Osteoblast (primary cell): ENCODE data around the gene CRIP3. TPM values are rescaled to one million over a fixed set of nuclear protein-coding genes. Genes with fewer than 3 reads are reported as not detected.

Experiments used
- DNase-seq: peaks from one replicate; pipeline ENCODE4 v3.0.0; 2011; ENCODE audit warnings: low spot score, mixed read lengths; ENCODE audit not compliant: insufficient read length; ENCODE audit errors: missing footprints
- H2AFZ ChIP-seq: 2 replicates; pipeline ENCODE4 v1.6.0; 2011; ENCODE audit warnings: mild to moderate bottlenecking, low read length
- H3K27ac ChIP-seq: 2 replicates; pipeline ENCODE4 v1.5.1; 2011; ENCODE audit warnings: mild to moderate bottlenecking, low read depth, low read length, moderate library complexity
- H3K27me3 ChIP-seq: 2 replicates; pipeline ENCODE4 v1.6.0; 2012; ENCODE audit warnings: mild to moderate bottlenecking, control low read depth, inconsistent platforms, low read length, moderate library complexity; ENCODE audit not compliant: insufficient read depth
- H3K36me3 ChIP-seq: 2 replicates; pipeline ENCODE4 v1.5.1; 2011; ENCODE audit warnings: mild to moderate bottlenecking, low read length, control low read depth, moderate library complexity; ENCODE audit not compliant: insufficient read depth
- H3K4me1 ChIP-seq: 2 replicates; pipeline ENCODE4 v1.5.1; 2011; ENCODE audit warnings: mild to moderate bottlenecking, low read length, control low read depth, moderate library complexity; ENCODE audit not compliant: insufficient read depth
- H3K4me2 ChIP-seq: 2 replicates; pipeline ENCODE4 v1.6.0; 2011; ENCODE audit warnings: mild to moderate bottlenecking, low read length; ENCODE audit not compliant: insufficient read depth
- H3K4me3 ChIP-seq: fragments of 200-600 bp; sonication (generic); 3 replicates; pipeline ENCODE4 v1.5.1; 2012; ENCODE audit warnings: mild to moderate bottlenecking, low read length, inconsistent platforms; ENCODE audit not compliant: insufficient read depth
- H3K79me2 ChIP-seq: 2 replicates; pipeline ENCODE4 v1.6.0; 2012; ENCODE audit warnings: mild to moderate bottlenecking, low read length, control low read depth, inconsistent platforms; ENCODE audit not compliant: insufficient read depth
- H3K9me3 ChIP-seq: 2 replicates; pipeline ENCODE4 v1.5.1; 2011; ENCODE audit warnings: low read depth, low read length, control low read depth
- H4K20me1 ChIP-seq: 2 replicates; pipeline ENCODE4 v1.6.0; 2012; ENCODE audit warnings: mild to moderate bottlenecking, low read length, control low read depth; ENCODE audit not compliant: insufficient read depth
- total RNA-seq: library from RNA; depleted of rRNA; stranded (reverse); fragments of >200 nt; gene quantifications from 2 replicates; pipeline ENCODE4 v1.2.3, GENCODE V29; 2012
- TF ChIP-seq, protein P1 (sequence below): IDR thresholded peaks from 2 replicates; pipeline ENCODE4 v1.5.1; 2011; ENCODE audit warnings: mild to moderate bottlenecking, low read depth, low read length, moderate library complexity; ENCODE audit errors: extremely low read depth

The CRIP3 gene
- total RNA-seq, 1 donor, result not detected

DNA sequence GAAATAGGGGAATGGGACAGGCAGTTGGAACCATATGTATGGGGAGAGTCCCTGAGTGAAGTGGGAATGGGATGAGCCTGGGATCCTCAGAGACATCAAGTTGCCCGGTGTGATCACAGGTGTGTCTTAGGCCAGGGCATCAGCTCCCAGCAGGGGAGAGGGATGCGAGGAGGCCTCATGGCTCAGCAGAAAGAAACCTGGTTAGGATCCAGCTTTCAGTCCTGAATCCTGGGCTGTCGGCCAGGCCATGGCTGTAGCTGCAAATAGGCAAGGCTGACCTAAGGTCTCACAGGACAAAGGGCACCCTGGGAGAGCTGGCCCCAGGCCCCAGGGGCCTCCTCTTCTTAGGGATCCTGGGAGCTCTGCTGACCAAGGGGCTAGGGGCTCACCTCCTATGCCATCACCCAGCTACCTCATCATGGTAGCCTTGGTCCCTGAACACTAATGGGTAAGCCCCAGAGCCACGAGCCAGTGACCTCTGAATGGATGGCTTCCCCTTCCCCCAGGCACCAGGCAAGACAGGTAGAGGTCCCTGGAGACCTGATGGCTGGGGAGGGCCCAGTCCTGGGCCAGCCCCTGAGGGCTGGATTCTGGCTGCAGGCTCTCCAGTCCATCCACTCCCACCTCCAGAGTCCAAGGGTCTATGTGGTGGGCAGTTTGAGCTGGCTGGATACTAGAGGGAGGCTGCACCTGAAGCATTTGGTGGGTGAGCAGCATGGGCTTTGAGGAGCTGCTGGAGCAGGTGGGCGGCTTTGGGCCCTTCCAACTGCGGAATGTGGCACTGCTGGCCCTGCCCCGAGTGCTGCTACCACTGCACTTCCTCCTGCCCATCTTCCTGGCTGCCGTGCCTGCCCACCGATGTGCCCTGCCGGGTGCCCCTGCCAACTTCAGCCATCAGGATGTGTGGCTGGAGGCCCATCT lies 10.7 kb downstream of the CRIP3 start, which contains the start of gene SLC22A7:
TSS of gene SLC22A7 (plus strand) at position 617 of the 921 bp plus-strand sequence. CDS start at position 716, 99 bp downstream.
- Histone ChIP-seq H3K27me3 (peaks cover 50% of the 10 kb centered on the region), H3K9me3 (no peaks in the 10 kb centered on the region), H3K4me3 (no peak within 1 kb of the TSS), H4K20me1 (no peaks in the 10 kb centered on the region), H3K4me2 (no peak within 1 kb of the TSS), H3K79me2 (no peaks in the 10 kb centered on the region), H3K4me1 (no peaks in the 10 kb centered on the region), H3K36me3 (no peaks in the 10 kb centered on the region), H3K27ac (no peak within 1 kb of the TSS), H2AFZ (no peak within 1 kb of the TSS)
- no peak for DNase-seq
- TF ChIP-seq, protein P1, sequence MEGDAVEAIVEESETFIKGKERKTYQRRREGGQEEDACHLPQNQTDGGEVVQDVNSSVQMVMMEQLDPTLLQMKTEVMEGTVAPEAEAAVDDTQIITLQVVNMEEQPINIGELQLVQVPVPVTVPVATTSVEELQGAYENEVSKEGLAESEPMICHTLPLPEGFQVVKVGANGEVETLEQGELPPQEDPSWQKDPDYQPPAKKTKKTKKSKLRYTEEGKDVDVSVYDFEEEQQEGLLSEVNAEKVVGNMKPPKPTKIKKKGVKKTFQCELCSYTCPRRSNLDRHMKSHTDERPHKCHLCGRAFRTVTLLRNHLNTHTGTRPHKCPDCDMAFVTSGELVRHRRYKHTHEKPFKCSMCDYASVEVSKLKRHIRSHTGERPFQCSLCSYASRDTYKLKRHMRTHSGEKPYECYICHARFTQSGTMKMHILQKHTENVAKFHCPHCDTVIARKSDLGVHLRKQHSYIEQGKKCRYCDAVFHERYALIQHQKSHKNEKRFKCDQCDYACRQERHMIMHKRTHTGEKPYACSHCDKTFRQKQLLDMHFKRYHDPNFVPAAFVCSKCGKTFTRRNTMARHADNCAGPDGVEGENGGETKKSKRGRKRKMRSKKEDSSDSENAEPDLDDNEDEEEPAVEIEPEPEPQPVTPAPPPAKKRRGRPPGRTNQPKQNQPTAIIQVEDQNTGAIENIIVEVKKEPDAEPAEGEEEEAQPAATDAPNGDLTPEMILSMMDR, result no peak

DNA sequence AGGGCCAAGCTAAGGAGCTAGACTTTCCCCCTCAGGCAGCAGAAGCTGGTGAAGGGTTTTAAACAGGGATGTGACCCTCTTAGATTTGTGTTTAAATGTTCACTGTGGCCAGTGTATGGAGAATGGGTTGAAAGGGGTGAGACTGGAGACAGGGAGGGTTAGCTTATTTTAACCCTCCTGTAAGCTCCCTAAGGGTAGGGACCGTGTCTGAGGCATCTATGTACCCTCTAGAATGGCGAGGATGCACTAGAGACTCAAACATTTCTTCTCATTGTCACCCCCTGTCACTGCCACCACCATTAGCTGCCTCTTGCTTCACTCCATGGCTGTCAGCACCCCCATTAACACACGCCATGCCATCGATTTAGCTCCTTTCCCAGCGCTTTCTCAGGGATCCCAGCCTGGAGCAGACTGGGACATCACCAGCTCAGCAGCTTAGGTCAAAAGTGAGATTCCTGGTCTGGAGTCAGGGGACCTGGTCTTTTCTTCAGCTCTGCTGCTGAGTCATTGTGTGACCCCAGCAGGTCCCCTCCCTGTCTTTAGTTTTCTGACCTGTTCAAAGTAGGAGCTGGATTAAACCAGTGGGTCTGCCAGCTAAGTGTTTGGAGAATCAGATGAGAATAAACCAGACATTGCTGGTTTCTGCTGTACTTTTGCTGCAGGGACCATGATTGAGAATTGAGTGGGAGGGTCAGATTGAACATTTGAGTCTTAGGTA lies 11.7 kb downstream of the CRIP3 start:
- Histone ChIP-seq H3K36me3 (no peaks in the 10 kb centered on the region), H3K27ac (no peak overlapping the region), H3K27me3 (peaks cover 47% of the 10 kb centered on the region), H3K9me3 (no peaks in the 10 kb centered on the region), H2AFZ (no peak overlapping the region), H3K4me2 (no peak overlapping the region), H3K4me3 (no peak overlapping the region), H4K20me1 (no peaks in the 10 kb centered on the region), H3K4me1 (no peaks in the 10 kb centered on the region), H3K79me2 (no peaks in the 10 kb centered on the region)
- no peak for DNase-seq
- TF ChIP-seq, protein P1, result no peak

DNA sequence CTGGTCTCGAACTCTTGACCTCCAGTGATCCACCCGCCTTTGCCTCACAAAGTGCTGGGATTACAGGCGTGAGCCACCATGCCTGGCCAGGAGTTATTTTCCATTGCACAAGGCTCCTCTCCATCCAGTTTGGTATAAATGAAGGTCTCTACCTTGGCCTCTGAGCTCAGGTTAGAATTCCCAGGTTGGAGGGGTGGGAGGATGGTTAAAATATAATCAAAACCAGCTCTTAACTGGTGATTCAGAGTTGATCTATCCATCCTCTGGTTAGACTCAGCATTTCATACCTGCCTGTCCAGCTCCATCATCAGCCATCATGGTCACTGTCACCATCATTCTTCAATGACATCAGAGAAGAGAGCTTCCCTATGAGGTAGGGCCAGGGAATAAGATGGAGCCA lies 13.2 kb downstream of the CRIP3 start:
- Histone ChIP-seq H3K79me2 (no peaks in the 10 kb centered on the region), H3K4me3 (no peak overlapping the region), H3K4me1 (no peaks in the 10 kb centered on the region), H4K20me1 (no peaks in the 10 kb centered on the region), H3K9me3 (no peaks in the 10 kb centered on the region), H3K27me3 (peaks cover 32% of the 10 kb centered on the region), H3K36me3 (no peaks in the 10 kb centered on the region), H3K4me2 (no peak overlapping the region), H3K27ac (no peak overlapping the region), H2AFZ (no peak overlapping the region)
- TF ChIP-seq, protein P1, result no peak
- DNase-seq, result no peak

DNA sequence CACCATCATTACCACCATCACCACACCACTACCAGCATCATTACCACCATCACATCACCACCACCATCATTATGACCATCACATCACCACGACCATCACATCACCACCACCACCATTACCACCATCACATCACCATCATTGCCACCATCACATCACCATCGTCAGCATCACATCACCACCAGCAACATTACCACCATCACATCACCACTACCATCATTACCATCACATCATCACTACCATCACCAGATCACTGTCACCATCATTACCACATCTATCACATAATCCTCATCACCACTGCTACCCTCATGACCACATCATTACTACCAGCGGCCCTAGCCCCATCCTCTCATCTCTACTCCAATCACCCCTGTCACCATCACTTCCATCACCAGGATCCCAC lies 14.1 kb downstream of the CRIP3 start:
- Histone ChIP-seq H3K79me2 (no peaks in the 10 kb centered on the region), H3K4me1 (no peaks in the 10 kb centered on the region), H3K9me3 (no peaks in the 10 kb centered on the region), H3K4me2 (no peak overlapping the region), H3K36me3 (no peaks in the 10 kb centered on the region), H3K27ac (no peak overlapping the region), H3K27me3 (peaks cover 24% of the 10 kb centered on the region), H4K20me1 (no peaks in the 10 kb centered on the region), H2AFZ (no peak overlapping the region), H3K4me3 (no peak overlapping the region)
- TF ChIP-seq, protein P1, result no peak
- no peak for DNase-seq
